GM12891 (cell line): ENCODE results near the gene TSPAN10.

Experiments used
- POU2F2 ChIP-seq: IDR thresholded peaks from 2 replicates; pipeline ENCODE4 v1.6.1; 2011; ENCODE audit warnings: low read depth, mild to moderate bottlenecking, control low read depth, low read length, moderate library complexity
- SPI1 ChIP-seq: IDR thresholded peaks from 2 replicates; pipeline ENCODE4 v1.6.1; 2011; ENCODE audit warnings: low read depth, low read length, control low read depth

DNA sequence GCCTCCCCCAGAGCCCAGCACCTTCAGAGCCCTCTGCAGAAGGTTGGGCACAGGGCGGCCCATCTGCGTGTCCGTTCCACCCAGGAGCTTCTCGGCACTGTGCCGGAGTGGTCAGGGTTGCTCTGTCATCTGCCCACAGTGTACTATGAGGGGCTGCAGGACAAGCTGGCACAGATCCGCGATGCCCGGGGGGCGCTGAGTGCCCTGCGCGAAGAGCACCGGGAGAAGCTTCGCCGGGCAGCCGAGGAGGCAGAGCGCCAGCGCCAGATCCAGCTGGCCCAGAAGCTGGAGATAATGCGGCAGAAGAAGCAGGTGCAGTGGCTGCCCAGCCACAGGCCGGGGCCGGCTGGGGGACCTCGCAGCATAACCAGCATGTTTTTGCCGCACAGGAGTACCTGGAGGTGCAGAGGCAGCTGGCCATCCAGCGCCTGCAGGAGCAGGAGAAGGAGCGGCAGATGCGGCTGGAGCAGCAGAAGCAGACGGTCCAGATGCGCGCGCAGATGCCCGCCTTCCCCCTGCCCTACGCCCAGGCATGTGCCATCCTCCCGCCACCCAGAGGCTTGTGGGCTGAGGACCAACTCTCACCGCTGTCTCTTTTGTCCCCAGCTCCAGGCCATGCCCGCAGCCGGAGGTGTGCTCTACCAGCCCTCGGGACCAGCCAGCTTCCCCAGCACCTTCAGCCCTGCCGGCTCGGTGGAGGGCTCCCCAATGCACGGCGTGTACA, 59.4 kb downstream of the TSPAN10 start:
- TF ChIP-seq POU2F2 (no peak), SPI1 (no peak)
